Karpas-422 (cell line): ENCODE data around the gene GAS2. TPM values are rescaled to one million over a fixed set of nuclear protein-coding genes. Genes with fewer than 3 reads are reported as not detected.

Experiments
- DNase-seq: peaks from one replicate; pipeline ENCODE4 v3.0.0-alpha.2; 2015
- H2AFZ ChIP-seq: fragments of 200-600 bp; sonication (generic); 2 replicates; pipeline ENCODE4 v1.6.1; 2014; ENCODE audit warnings: antibody characterized with exemption, low read length, mixed read lengths
- H3K27ac ChIP-seq: fragments of 200-600 bp; sonication (generic); 2 replicates; pipeline ENCODE4 v1.5.1; 2014; ENCODE audit warnings: mild to moderate bottlenecking, low read length, moderate library complexity
- H3K27me3 ChIP-seq: fragments of 200-600 bp; sonication (generic); 2 replicates; pipeline ENCODE4 v1.6.1; 2014; ENCODE audit warnings: low read length, mixed read lengths
- H3K36me3 ChIP-seq: fragments of 200-600 bp; sonication (generic); 2 replicates; pipeline ENCODE4 v1.6.1; 2014; ENCODE audit warnings: low read length, mixed read lengths; ENCODE audit not compliant: insufficient read depth
- H3K4me1 ChIP-seq: fragments of 200-600 bp; sonication (generic); 2 replicates; pipeline ENCODE4 v1.6.1; 2014; ENCODE audit warnings: mild to moderate bottlenecking, low read length, mixed read lengths
- H3K4me2 ChIP-seq: fragments of 200-600 bp; sonication (generic); 2 replicates; pipeline ENCODE4 v1.6.1; 2014; ENCODE audit warnings: low read length, low read depth, mild to moderate bottlenecking; ENCODE audit not compliant: poor library complexity, severe bottlenecking
- H3K4me3 ChIP-seq: fragments of 200-600 bp; sonication (generic); 2 replicates; pipeline ENCODE4 v1.5.1; 2014; ENCODE audit warnings: mild to moderate bottlenecking, antibody characterized with exemption, low read length, mixed read lengths
- H3K79me2 ChIP-seq: fragments of 200-600 bp; sonication (generic); 2 replicates; pipeline ENCODE4 v1.6.1; 2014; ENCODE audit warnings: mild to moderate bottlenecking, low read length, mixed read lengths
- H3K9ac ChIP-seq: fragments of 200-600 bp; sonication (generic); 2 replicates; pipeline ENCODE4 v1.6.0; 2014; ENCODE audit warnings: low read length
- H3K9me2 ChIP-seq: fragments of 200-600 bp; sonication (generic), shearing (Covaris generic); replicated peaks from 2 replicates; pipeline ENCODE4 v1.6.0; 2014; ENCODE audit warnings: mild to moderate bottlenecking, low read length, moderate library complexity; ENCODE audit not compliant: insufficient read depth
- H3K9me3 ChIP-seq: fragments of 300-700, 200-600 bp; sonication (generic); 2 replicates; pipeline ENCODE4 v1.6.1; 2014; ENCODE audit warnings: low read length, mixed read lengths
- H4K20me1 ChIP-seq: fragments of 200-600 bp; sonication (generic); 2 replicates; pipeline ENCODE4 v1.6.1; 2014; ENCODE audit warnings: mild to moderate bottlenecking, antibody characterized with exemption, low read length, low read depth; ENCODE audit not compliant: insufficient read depth
- total RNA-seq: library from RNA; depleted of rRNA; stranded (reverse); fragments of >200 nt; shearing (Covaris generic); gene quantifications from 2 replicates; pipeline ENCODE4 v1.2.3, GENCODE V29; 2014; ENCODE audit warnings: low replicate concordance; rRNA removed

The GAS2 gene
- 0.86 TPM in 1 of 2 replicates, not detected in the other for total RNA-seq

DNA sequence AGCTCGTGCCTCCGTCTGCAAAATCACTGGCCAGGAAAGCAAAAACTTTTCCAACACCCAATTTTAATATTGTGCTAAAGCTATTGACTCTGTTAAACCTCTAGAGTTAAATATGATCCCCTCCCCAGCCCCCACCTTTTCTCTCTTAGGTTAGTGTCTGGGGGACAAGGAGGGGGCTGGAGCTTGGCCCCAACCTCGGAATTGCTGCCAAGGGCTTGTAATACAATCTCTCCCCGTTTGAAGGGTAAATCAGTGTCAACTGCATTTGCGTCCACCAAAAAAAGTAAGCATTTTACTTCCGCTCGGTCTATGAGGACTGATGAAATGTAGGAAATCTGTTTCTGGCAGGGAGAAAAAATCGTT is at the start of gene GAS2:
TSS of gene GAS2 (plus strand) at position 287 of the 363 bp plus-strand sequence. CDS start 8,259 bp downstream, outside the sequence.
- H3K4me1 ChIP-seq = no peaks in the 10 kb centered on the region
- DNase-seq = no peak
- no peaks in the 10 kb centered on the region for H3K9me2 ChIP-seq
- H3K4me2 ChIP-seq = no peak within 1 kb of the TSS
- no peak within 1 kb of the TSS for H3K4me3 ChIP-seq
- no peaks in the 10 kb centered on the region for H3K36me3 ChIP-seq
- H3K9me3 ChIP-seq = no peaks in the 10 kb centered on the region
- no peak within 1 kb of the TSS for H3K9ac ChIP-seq
- H2AFZ ChIP-seq = no peak within 1 kb of the TSS
- no peak within 1 kb of the TSS for H3K27ac ChIP-seq
- no peaks in the 10 kb centered on the region for H4K20me1 ChIP-seq
- no peaks in the 10 kb centered on the region for H3K79me2 ChIP-seq
- H3K27me3 ChIP-seq = no peaks in the 10 kb centered on the region

DNA sequence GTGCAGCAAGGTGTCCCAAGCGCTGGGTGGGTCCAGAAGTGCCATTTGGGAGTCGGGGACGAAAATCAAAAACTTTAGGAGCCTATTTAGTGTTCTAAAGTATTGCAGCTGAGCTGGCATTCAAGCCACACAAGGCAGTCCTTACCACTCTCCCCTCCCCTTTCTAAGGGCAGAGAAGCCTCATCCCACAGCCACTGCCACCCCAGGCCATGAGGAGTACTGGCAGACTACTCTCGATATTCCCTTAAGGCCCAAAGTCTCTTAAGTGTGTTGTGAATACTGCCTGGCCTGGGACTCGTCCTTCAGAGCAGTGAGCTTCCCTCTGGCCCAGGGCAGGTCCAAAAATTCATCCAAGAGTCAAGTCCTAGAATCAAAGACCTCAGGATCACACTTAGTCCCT is 48.5 kb upstream of the GAS2 start:
- H2AFZ ChIP-seq = no peak overlapping the region
- no peaks in the 10 kb centered on the region for H3K27me3 ChIP-seq
- no peaks in the 10 kb centered on the region for H3K9me3 ChIP-seq
- H3K4me3 ChIP-seq = no peak overlapping the region
- no peak for DNase-seq
- H4K20me1 ChIP-seq = no peaks in the 10 kb centered on the region
- no peaks in the 10 kb centered on the region for H3K4me1 ChIP-seq
- no peak overlapping the region for H3K4me2 ChIP-seq
- H3K36me3 ChIP-seq = no peaks in the 10 kb centered on the region
- H3K9ac ChIP-seq = no peak overlapping the region
- H3K79me2 ChIP-seq = no peaks in the 10 kb centered on the region
- no peak overlapping the region for H3K27ac ChIP-seq
- H3K9me2 ChIP-seq = no peaks in the 10 kb centered on the region

DNA sequence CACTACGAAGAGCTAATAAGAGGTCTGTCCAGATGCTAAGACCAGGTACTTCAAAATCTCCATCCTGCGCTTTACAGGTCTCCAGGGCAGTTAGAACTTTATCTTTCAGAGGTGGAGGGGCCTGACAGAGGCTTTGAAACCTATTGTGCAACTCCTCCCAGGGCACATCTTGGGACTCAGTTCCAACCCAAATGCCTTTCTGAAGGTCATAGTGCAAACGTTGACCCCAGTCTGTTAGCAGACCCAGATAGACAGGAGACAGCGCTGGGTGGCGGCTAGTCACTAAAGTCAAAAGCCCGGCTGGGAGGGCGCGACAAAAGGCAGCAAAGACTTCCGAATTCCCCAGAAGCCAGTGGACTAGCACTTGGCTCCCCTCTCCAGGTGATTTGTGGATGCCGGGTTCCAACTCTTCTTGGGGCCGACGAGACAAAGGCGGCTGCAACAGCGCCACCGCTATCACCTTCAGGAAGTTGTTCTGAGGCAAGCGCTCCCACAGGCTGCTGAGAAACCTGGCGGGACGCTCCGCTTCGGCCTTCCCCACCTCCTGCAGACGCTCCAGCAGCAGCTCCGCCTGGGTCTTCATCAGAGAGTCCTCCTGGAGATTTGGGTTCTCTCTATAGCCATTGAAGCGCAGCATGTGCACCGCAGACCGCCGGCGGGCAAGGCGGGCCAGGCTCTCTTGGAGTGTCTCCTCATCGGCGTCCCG is 41.5 kb upstream of the GAS2 start:
- no peaks in the 10 kb centered on the region for H3K27me3 ChIP-seq
- peaks cover 19% of the 10 kb centered on the region for H3K4me1 ChIP-seq
- H3K27ac ChIP-seq = peak overlapping the region; percentile 9; the same call in 1 of the 2 replicates
- no peaks in the 10 kb centered on the region for H3K36me3 ChIP-seq
- no peaks in the 10 kb centered on the region for H4K20me1 ChIP-seq
- H2AFZ ChIP-seq = peak overlapping the region; percentile 92
- peak overlapping the region; percentile 89 for H3K4me3 ChIP-seq
- peak overlapping the region; percentile 93 for H3K4me2 ChIP-seq
- no peaks in the 10 kb centered on the region for H3K9me3 ChIP-seq
- peak; percentile 81 for DNase-seq
- H3K9me2 ChIP-seq = no peaks in the 10 kb centered on the region; the same call in 1 of the 2 replicates
- peaks cover 12% of the 10 kb centered on the region for H3K79me2 ChIP-seq
- H3K9ac ChIP-seq = peak overlapping the region; percentile 91

DNA sequence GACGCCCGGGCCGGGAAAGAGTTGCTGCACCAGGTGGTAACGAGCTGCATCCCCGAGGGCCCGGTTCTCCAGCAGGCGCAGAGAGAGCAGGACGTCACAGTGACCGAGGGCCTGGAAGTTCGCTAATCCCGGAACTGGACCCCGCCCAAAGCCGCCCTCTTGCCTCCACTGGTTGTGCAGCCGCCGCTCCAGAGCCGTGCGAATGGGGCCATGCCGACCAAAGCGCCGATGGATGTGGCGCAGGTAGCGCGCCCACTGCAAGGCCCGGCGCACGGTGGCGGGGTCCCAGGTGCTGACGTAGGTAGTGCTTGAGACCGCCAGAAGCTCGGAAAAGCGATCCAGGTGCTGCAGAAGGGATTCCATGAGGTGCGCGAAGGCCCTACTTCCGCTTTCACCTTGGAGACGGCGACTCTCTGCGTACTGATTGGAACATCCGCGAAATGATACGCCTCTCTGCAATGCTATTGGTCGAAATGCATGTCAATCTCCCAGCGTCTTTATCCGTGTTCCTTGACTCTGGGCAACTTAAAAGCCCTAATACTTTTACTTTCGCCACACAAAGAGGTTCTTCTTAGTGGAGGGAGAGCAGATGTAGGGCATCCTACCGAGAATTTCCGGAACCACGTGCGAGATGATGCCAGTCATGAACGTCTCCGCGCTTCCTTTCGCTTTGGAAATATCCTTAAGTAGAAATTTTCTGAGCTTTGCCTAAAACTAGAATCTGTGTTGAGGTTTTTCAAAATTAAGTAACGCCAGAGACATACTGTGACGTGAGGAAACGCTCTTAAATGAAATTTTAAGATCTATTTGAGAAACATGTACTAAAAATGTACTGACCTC is 40.7 kb upstream of the GAS2 start, which contains the start of gene FANCF:
TSS of gene FANCF (minus strand) at position 376 of the 840 bp plus-strand sequence. CDS start at position 363, 13 bp downstream.
- Histone ChIP-seq H3K4me2 (peak within 1 kb of the TSS; percentile 93), H3K79me2 (peaks cover 12% of the 10 kb centered on the region), H3K9ac (peak within 1 kb of the TSS; percentile 91), H3K4me1 (peaks cover 19% of the 10 kb centered on the region), H3K36me3 (no peaks in the 10 kb centered on the region), H3K9me2 (no peaks in the 10 kb centered on the region; the same call in 1 of the 2 replicates), H3K9me3 (no peaks in the 10 kb centered on the region), H4K20me1 (no peaks in the 10 kb centered on the region), H3K27ac (peak within 1 kb of the TSS; percentile 44; the same call in 1 of the 2 replicates), H2AFZ (peak within 1 kb of the TSS; percentile 96), H3K27me3 (no peaks in the 10 kb centered on the region), H3K4me3 (peak within 1 kb of the TSS; percentile 89)
- peak; percentile 98 for DNase-seq

DNA sequence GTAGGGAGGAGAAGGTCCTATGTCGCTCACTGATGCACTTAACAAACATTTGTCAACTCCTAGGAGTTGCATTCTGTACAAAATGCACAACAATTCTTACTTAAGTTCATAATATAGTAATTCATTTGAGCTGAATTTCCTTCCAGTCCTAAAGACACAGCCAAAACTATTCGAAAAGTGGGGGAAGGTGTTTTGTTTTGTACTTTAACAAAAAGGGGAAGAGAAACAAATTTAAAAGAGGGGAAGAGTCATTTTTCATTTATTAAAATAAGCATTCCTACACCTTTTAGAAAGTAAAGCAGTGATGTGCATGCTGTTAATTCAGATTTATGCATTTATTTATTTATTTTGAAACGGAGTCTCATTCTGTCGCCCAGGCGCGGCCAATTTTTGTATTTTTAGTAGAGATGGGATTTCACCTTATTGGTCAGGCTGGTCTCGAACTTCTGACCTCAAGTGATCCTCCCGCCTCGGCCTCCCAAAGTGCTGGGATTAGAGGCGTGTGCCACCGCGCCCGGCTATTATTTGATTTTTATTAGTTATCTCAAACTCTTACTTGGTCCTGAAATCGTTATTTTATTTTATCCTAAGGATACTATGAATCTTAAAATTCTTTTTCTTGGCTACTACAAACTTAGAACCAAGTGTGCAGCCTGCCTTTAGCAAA is 39.7 kb upstream of the GAS2 start:
- Histone ChIP-seq H3K4me2 (peak overlapping the region; percentile 93), H4K20me1 (no peaks in the 10 kb centered on the region), H3K9me3 (no peaks in the 10 kb centered on the region), H3K27ac (no peak overlapping the region), H3K9ac (peak overlapping the region; percentile 91; the same call in 1 of the 2 replicates), H3K27me3 (no peaks in the 10 kb centered on the region), H3K79me2 (peaks cover 12% of the 10 kb centered on the region), H2AFZ (peak overlapping the region; percentile 96; the same call in 1 of the 2 replicates), H3K4me3 (peak overlapping the region; percentile 89), H3K36me3 (no peaks in the 10 kb centered on the region), H3K9me2 (no peaks in the 10 kb centered on the region; the same call in 1 of the 2 replicates), H3K4me1 (peaks cover 19% of the 10 kb centered on the region)
- peak; percentile 49 for DNase-seq

DNA sequence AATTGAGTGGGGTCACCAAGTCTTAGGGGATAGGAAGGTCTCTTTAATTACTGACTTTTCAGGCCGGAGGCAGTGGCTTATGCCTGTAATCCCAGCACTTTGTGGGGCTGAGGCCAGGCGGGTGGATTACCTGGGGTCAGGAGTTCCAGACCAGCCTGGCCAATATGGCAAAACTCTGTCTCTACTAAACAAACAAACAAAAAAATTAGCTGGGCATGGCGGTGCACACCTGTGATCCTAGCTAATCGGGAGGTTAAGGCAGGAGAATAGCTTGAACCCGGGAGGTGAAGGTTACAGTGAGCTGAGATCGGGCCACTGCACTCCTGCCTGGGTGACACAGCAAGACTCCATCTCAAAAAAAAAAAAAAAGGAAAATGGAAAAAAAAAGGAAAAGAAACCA is 39.0 kb upstream of the GAS2 start:
- no peaks in the 10 kb centered on the region for H3K27me3 ChIP-seq
- no peaks in the 10 kb centered on the region for H4K20me1 ChIP-seq
- no peak overlapping the region for H2AFZ ChIP-seq
- no peak overlapping the region for H3K27ac ChIP-seq
- H3K4me1 ChIP-seq = peaks cover 19% of the 10 kb centered on the region
- no peak overlapping the region for H3K4me3 ChIP-seq
- no peak overlapping the region for H3K9ac ChIP-seq
- peaks cover 12% of the 10 kb centered on the region for H3K79me2 ChIP-seq
- no peaks in the 10 kb centered on the region for H3K36me3 ChIP-seq
- no peaks in the 10 kb centered on the region for H3K9me3 ChIP-seq
- DNase-seq = no peak
- no peaks in the 10 kb centered on the region; the same call in 1 of the 2 replicates for H3K9me2 ChIP-seq
- no peak overlapping the region for H3K4me2 ChIP-seq

DNA sequence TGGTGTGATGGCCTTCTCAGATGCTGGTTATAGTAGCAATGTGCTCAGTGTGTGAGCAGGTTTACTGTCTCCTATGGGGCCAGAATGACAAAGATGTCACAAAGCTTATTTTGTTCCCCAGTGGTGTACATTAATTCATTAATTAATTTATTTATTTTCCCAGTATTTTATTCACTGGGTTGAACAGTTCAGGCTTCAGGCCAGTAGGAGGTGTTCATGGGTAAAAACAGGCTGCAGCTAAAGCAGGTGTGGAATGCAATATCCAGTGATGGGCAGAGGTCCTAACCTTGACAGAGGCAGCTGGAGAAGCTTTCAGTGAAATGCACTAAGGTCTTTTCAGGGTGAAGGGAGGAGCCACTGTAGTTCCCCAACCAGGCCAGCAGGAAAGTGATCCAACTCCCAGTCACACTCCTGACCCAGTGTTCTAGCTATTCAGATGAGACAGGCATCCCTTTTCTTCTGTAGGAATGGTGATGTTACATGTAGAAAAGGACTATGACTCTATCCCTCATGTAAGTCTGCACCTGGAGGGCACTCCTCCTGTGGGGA is 33.0 kb upstream of the GAS2 start:
- H2AFZ ChIP-seq = no peak overlapping the region
- H3K9me2 ChIP-seq = no peaks in the 10 kb centered on the region; the same call in 1 of the 2 replicates
- no peak overlapping the region for H3K27ac ChIP-seq
- no peaks in the 10 kb centered on the region for H3K27me3 ChIP-seq
- DNase-seq = no peak
- H3K4me2 ChIP-seq = no peak overlapping the region
- H4K20me1 ChIP-seq = no peaks in the 10 kb centered on the region
- no peaks in the 10 kb centered on the region for H3K9me3 ChIP-seq
- H3K79me2 ChIP-seq = no peaks in the 10 kb centered on the region
- no peak overlapping the region for H3K9ac ChIP-seq
- no peak overlapping the region for H3K4me3 ChIP-seq
- no peaks in the 10 kb centered on the region for H3K4me1 ChIP-seq
- H3K36me3 ChIP-seq = no peaks in the 10 kb centered on the region
